ENCODE results near the gene CACNA1B. TPM values are rescaled to one million over a fixed set of nuclear protein-coding genes. Genes with fewer than 3 reads are reported as not detected.

Gene CACNA1B
- total and polyA plus RNA-seq, 3 donors from 2014 or later: 7.6 to 15.7 (median 11.0) TPM

DNA sequence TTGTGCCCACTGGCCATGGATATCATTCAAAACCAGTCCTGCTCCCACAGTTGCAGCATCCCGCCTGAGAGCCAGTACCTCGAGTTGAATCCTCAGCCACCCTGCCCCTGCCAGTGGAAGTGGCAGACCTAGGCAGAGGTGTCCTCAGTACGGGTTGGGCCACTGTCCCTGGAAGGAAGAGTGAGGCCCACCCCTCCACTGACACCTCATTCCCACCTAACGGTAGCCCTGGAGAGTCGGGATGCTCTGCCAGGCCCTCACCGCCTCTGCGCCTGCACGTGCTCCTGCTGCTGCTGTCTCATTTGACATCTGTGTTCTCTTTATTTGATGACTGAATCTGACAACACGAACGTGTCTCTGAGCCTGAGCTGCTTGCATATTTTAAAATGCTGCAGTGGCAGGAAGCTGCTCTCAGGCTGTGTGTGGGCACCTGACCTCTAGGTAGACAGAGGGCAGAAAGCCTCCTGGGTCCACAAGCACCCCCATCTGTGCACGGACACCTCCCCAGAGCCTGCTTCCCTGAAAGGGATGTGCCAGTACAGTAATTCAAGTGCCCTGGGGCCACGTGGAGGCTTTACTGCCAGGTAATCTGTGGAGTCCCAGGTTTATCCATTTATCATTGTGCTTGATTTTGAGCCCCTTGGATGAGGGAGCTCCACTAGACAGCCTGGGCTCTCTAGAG, 194.7 kb downstream of the CACNA1B start:
- H3K27me3 ChIP-seq: no peaks in the 10 kb centered on the region
- TF ChIP-seq CTCF (IDR thresholded peaks at IDR 0.05): no peak
- TF ChIP-seq POLR2A (IDR thresholded peaks at IDR 0.05): no peak
- 81 to 90% methylated on average over 10 to 12 of the region's 12 CpGs for WGBS, 2 donors
- no peak overlapping the region for H3K4me3 ChIP-seq
- intact Hi-C loops (cut with DNase I; ENCODE audit: low total_unique reads): no loop called here
- H3K9me3 ChIP-seq: no peaks in the 10 kb centered on the region
- no peaks in the 10 kb centered on the region for H3K36me3 ChIP-seq (ENCODE audit: low read depth, missing control alignments)
- no peaks in the 10 kb centered on the region for H3K4me1 ChIP-seq
- DNase-seq: peak; percentile 9
- no peak overlapping the region for H3K27ac ChIP-seq

DNA sequence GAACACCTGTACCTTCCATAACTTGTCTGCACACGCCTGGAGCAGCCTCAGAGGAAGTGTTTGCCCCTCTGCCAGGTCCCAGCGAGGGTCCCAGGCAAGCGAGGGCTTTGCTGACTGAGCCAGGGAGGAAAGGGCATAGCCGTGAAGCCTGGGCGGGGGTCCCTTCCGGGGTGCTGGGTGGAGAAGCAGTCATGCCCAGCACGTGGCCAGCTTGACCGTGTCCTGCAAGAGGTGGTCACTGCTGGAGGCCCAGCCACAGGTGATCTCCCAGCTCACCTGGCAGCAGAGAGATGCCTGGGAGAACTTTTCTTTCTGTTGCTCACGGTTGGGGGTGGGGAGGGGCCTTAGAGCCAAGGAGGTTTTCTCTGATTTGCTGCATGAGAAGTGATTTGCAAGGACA, 195.3 kb downstream of the CACNA1B start:
- Histone ChIP-seq H3K9me3 (no peaks in the 10 kb centered on the region), H3K4me3 (no peak overlapping the region), H3K36me3 (ENCODE audit: low read depth, missing control alignments) (no peaks in the 10 kb centered on the region), H3K4me1 (no peaks in the 10 kb centered on the region), H3K27ac (no peak overlapping the region), H3K27me3 (no peaks in the 10 kb centered on the region)
- 72 to 78% methylated on average over 3 to 9 of the region's 9 CpGs for WGBS, 2 donors
- TF ChIP-seq POLR2A (IDR thresholded peaks at IDR 0.05): no peak
- no peak for TF ChIP-seq CTCF (IDR thresholded peaks at IDR 0.05)
- DNase-seq: peak; percentile 6
- intact Hi-C loops (cut with DNase I; ENCODE audit: low total_unique reads): no loop called here

DNA sequence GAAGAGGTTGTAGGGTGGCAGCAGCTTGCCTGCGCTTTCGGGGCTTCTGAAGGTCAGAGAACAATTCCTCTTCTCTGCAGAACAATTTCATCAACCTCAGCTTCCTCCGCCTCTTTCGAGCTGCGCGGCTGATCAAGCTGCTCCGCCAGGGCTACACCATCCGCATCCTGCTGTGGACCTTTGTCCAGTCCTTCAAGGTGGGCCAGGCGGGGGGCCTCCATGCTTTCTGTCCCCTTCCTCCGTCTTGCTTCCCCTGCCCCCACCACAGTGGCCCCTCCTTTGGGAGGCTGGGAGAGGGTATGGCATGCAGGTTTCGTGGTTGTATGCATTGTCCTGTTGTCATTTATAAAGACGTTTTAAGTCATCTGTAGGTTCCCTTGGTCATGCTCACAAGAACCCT, 195.8 kb downstream of the CACNA1B start:
- TF ChIP-seq POLR2A (IDR thresholded peaks at IDR 0.05) (no peak), CTCF (IDR thresholded peaks at IDR 0.05) (no peak)
- DNase-seq: peak; percentile 7
- Histone ChIP-seq H3K27ac (no peak overlapping the region), H3K36me3 (ENCODE audit: low read depth, missing control alignments) (no peaks in the 10 kb centered on the region), H3K9me3 (no peaks in the 10 kb centered on the region), H3K4me3 (no peak overlapping the region), H3K4me1 (no peaks in the 10 kb centered on the region), H3K27me3 (no peaks in the 10 kb centered on the region)
- intact Hi-C loops (cut with DNase I; ENCODE audit: low total_unique reads): no loop called here
- WGBS, 2 donors: 85 to 89% methylated on average over 12 of the region's 12 CpGs

DNA sequence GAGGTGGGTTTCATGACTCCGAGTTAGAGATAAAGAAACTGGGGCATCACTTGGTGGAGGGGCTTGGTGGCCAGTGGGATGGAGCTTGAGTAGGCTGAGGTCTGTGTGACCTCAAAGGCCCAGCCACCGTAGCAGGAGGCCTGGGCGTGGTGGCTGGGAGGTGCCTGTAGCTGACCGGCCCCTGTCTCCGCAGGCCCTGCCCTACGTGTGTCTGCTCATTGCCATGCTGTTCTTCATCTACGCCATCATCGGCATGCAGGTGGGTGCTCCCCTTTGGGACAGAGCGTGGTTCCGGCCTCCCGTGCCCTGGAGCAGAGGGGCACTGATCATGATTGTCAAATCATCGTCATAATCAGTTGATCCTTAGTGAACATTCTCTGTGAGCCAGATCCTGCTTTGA, 196.2 kb downstream of the CACNA1B start:
- no peaks in the 10 kb centered on the region for H3K9me3 ChIP-seq
- no peak overlapping the region for H3K4me3 ChIP-seq
- 89 to 96% methylated on average over 11 to 12 of the region's 12 CpGs for WGBS, 2 donors
- H3K27me3 ChIP-seq: no peaks in the 10 kb centered on the region
- no peaks in the 10 kb centered on the region for H3K4me1 ChIP-seq
- no peaks in the 10 kb centered on the region for H3K36me3 ChIP-seq (ENCODE audit: low read depth, missing control alignments)
- DNase-seq: peak; percentile 2
- H3K27ac ChIP-seq: no peak overlapping the region
- intact Hi-C loops (cut with DNase I; ENCODE audit: low total_unique reads): no loop called here
- TF ChIP-seq POLR2A (IDR thresholded peaks at IDR 0.05) (no peak), CTCF (IDR thresholded peaks at IDR 0.05) (no peak)

DNA sequence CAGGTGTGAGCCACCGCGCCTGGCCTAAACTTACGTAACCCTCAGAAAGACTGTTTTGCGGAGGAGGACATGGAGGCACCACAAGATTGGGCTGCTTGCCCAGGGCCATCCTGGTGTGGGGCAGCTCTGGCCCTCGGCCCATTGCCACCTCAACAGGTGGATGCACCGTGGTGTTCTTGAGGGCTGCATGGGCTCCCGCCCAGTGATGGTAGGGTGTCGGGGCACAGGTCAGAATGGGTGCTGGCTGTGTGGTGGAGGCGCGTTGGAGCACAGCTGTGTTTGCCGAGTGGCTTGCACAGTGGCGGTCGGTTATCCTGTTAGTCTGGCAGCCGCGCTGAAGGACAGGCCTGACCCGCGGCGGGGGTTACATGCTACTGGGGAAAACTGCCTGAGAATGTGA, 196.9 kb downstream of the CACNA1B start:
- intact Hi-C loops (cut with DNase I; ENCODE audit: low total_unique reads): no loop called here

More for the DNA sequence above, 196.9 kb downstream of the CACNA1B start:
- WGBS, 2 donors: 90 to 91% methylated on average over 14 to 18 of the region's 18 CpGs
- no peaks in the 10 kb centered on the region for H3K27me3 ChIP-seq
- no peaks in the 10 kb centered on the region for H3K36me3 ChIP-seq (ENCODE audit: low read depth, missing control alignments)
- H3K9me3 ChIP-seq: no peaks in the 10 kb centered on the region
- TF ChIP-seq CTCF (IDR thresholded peaks at IDR 0.05) (no peak), POLR2A (IDR thresholded peaks at IDR 0.05) (no peak)
- peak; percentile 9 for DNase-seq
- H3K4me3 ChIP-seq: no peak overlapping the region
- no peaks in the 10 kb centered on the region for H3K4me1 ChIP-seq
- no peak overlapping the region for H3K27ac ChIP-seq

Data from testis (tissue), 3 donors.